PC-9 (cell line): ENCODE data around the gene CBR4.

ENCODE experiments used
- EZH2 ChIP-seq: fragments of 200-600 bp; sonication (generic); IDR thresholded peaks from 2 replicates; pipeline ENCODE4 v1.8.0; 2017; ENCODE audit warnings: antibody characterized with exemption, low read depth
- TF ChIP-seq, protein P1 (sequence below): fragments of 200-600 bp; sonication (generic); conservative IDR thresholded peaks from 2 replicates; pipeline ENCODE4 v1.6.1; 2017; ENCODE audit warnings: mixed run types, antibody characterized with exemption, mild to moderate bottlenecking, moderate library complexity

DNA sequence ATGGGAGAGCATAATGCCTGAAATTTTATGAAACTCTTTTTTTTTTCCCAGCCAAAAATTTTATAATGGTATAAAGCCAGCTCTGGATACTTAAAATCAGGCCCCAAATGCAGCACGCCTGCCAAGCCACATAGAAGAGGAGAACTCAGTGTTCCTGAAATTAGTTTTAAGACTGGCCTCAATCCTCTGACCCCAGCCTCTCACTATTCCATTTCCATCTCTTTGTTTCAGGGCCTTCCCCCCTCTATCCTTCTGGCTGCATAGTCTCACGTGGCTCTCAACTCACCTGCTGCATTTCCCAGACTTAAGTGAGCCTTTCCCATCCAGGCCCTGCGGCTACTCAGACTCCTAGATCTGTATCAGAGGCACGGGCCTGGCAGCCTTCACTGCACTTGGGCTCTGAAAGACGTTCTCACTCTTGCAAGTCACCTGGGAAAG is 5.2 kb upstream of the CBR4 start:
- TF ChIP-seq, protein P1, sequence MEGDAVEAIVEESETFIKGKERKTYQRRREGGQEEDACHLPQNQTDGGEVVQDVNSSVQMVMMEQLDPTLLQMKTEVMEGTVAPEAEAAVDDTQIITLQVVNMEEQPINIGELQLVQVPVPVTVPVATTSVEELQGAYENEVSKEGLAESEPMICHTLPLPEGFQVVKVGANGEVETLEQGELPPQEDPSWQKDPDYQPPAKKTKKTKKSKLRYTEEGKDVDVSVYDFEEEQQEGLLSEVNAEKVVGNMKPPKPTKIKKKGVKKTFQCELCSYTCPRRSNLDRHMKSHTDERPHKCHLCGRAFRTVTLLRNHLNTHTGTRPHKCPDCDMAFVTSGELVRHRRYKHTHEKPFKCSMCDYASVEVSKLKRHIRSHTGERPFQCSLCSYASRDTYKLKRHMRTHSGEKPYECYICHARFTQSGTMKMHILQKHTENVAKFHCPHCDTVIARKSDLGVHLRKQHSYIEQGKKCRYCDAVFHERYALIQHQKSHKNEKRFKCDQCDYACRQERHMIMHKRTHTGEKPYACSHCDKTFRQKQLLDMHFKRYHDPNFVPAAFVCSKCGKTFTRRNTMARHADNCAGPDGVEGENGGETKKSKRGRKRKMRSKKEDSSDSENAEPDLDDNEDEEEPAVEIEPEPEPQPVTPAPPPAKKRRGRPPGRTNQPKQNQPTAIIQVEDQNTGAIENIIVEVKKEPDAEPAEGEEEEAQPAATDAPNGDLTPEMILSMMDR = no peak
- TF ChIP-seq EZH2 = no peak
